ENCODE data around the gene MYCBP2. TPM values are rescaled to one million over a fixed set of nuclear protein-coding genes. Genes with fewer than 3 reads are reported as not detected.

Gene MYCBP2
- total RNA-seq, 4 donors from 2014 or later: 274 to 342 (median 305) TPM

DNA sequence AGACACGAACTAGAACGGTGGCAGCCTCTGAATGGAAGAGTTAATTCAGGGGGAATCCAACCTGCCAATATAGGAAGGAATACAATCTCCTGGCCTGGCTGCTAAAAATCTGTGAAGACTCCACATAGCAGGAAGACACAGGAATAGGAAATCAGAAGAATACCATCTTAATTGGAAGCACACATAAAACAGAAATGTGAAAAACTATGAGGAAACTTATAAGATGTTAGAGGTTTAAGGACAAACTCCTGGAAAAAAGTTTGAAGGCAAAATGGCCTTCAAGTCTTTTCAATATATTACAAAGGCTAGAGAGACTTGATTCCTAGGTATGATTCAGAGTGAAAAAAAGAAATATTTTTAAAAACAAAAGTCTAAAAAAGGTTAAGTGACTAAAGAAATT, 221.8 kb downstream of the MYCBP2 start:
- DNase-seq (ENCODE audit: low spot score in 2 of 2): no peak
- Histone ChIP-seq H3K9me3 (peaks cover 0 to 3% (median 0%) of the 10 kb centered on the region in 4 donors), H3K36me3 (peaks cover 0 to 20% (median 0%) of the 10 kb centered on the region in 3 donors), H3K4me3 (no peak overlapping the region), H3K27me3 (no peaks in the 10 kb centered on the region), H3K27ac (no peak overlapping the region), H3K4me1 (no peaks in the 10 kb centered on the region)
- TF ChIP-seq, protein P1, sequence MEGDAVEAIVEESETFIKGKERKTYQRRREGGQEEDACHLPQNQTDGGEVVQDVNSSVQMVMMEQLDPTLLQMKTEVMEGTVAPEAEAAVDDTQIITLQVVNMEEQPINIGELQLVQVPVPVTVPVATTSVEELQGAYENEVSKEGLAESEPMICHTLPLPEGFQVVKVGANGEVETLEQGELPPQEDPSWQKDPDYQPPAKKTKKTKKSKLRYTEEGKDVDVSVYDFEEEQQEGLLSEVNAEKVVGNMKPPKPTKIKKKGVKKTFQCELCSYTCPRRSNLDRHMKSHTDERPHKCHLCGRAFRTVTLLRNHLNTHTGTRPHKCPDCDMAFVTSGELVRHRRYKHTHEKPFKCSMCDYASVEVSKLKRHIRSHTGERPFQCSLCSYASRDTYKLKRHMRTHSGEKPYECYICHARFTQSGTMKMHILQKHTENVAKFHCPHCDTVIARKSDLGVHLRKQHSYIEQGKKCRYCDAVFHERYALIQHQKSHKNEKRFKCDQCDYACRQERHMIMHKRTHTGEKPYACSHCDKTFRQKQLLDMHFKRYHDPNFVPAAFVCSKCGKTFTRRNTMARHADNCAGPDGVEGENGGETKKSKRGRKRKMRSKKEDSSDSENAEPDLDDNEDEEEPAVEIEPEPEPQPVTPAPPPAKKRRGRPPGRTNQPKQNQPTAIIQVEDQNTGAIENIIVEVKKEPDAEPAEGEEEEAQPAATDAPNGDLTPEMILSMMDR (IDR thresholded peaks at IDR 0.05): no peak
- no peak for TF ChIP-seq POLR2A (IDR thresholded peaks at IDR 0.05)
- no peak for TF ChIP-seq EP300 (IDR thresholded peaks at IDR 0.05)
- 92 to 95% methylated on average over 2 of the region's 2 CpGs for WGBS, 2 donors

DNA sequence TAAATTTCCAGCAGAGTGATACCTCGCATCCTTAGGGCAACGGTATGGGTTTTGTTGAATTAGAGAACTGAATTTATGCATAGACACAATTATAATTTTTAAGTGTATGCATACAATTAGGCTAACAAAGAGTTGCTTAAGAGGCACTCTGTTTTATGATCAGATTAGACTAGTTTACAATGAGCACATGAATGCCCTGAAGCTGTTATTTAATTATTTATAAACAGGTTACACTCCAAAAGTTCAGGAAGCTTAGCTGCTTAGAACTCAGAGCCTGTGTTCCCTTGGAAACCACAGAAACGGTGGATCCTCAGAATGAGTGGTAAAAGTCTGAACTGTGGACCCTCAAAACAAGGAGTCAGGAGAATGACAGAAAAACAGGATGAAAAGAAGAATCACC, 227.5 kb downstream of the MYCBP2 start:
- H3K4me3 ChIP-seq: no peak overlapping the region
- H3K27me3 ChIP-seq: no peaks in the 10 kb centered on the region
- H3K36me3 ChIP-seq: peaks cover 0 to 51% (median 4%) of the 10 kb centered on the region in 3 donors
- 86 to 91% methylated on average over 3 of the region's 3 CpGs for WGBS, 2 donors
- H3K4me1 ChIP-seq: no peaks in the 10 kb centered on the region
- no peaks in the 10 kb centered on the region for H3K9me3 ChIP-seq
- TF ChIP-seq POLR2A (IDR thresholded peaks at IDR 0.05) (no peak), EP300 (IDR thresholded peaks at IDR 0.05) (no peak)
- TF ChIP-seq, protein P1 (IDR thresholded peaks at IDR 0.05): no peak
- no peak overlapping the region for H3K27ac ChIP-seq
- DNase-seq (ENCODE audit: low spot score in 2 of 2): no peak

DNA sequence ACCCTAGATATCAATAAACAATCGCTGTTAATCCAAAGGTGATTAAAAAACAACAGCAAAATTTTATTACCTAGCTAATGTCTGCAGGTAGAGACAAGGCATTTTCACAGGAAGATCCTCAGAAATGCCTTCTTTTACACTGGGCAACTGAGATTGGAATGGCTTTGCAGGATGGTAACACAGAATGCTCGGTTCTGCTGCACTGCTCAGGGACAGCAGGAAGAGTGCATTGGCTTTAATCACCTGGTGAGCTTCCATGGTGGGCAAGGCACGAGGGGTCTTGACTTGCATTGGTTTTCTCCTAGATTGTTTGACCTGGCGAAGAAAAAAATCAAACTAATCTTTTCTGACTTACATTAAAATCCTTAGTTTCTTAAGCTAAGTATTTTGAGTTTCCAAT, 231.6 kb downstream of the MYCBP2 start:
- Histone ChIP-seq H3K27me3 (no peaks in the 10 kb centered on the region), H3K9me3 (no peaks in the 10 kb centered on the region), H3K4me1 (no peaks in the 10 kb centered on the region), H3K27ac (no peak overlapping the region), H3K4me3 (no peak overlapping the region), H3K36me3 (peaks cover 0 to 78% (median 4%) of the 10 kb centered on the region in 3 donors)
- DNase-seq (ENCODE audit: low spot score in 2 of 2): no peak
- WGBS, 2 donors: 91 to 96% methylated on average over 4 of the region's 4 CpGs
- TF ChIP-seq, protein P1 (IDR thresholded peaks at IDR 0.05): no peak
- no peak for TF ChIP-seq POLR2A (IDR thresholded peaks at IDR 0.05)
- TF ChIP-seq EP300 (IDR thresholded peaks at IDR 0.05): no peak

DNA sequence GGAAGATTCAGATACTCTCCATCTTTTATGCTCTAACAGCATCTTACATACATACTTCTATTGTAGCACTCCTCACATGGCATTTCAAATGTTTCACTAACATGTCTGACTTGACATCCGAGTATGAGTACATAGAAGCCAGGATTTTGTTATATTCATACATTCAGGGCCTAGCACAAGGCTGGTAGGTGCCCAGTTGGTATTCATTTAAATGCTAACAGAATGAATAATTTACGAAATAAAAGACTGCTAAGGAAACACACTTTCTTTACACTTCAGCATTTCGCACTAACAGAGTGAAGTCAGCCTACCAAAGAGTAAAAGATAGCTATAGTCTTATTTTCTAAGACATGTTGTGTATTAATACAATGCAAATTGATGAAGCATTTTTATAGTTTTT, 232.1 kb downstream of the MYCBP2 start:
- 95 to 98% methylated on average over 3 of the region's 3 CpGs for WGBS, 2 donors
- H3K36me3 ChIP-seq: peaks cover 0 to 79% (median 4%) of the 10 kb centered on the region in 3 donors

DNA sequence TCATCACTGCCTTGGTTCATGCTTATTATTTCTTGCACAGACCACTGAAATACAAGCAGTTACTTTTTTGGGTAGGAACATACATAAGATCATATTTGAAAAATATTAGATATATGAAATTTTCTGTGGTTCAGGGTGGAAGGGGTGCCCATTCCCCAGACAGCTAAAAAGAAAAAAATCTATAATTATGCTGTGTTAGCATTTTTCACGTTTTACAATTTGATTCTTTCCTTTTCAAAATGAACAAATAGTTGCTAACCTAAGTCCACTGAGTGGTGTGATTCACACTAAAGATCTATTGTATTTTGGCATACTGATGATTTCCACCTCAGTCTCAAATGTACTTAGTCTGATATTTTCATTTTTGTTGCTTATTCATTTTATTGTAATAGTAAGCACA, 233.2 kb downstream of the MYCBP2 start:
- H3K27me3 ChIP-seq: no peaks in the 10 kb centered on the region
- no peak for TF ChIP-seq EP300 (IDR thresholded peaks at IDR 0.05)
- TF ChIP-seq, protein P1 (IDR thresholded peaks at IDR 0.05): no peak
- TF ChIP-seq POLR2A (IDR thresholded peaks at IDR 0.05): no peak
- no peaks in the 10 kb centered on the region for H3K4me1 ChIP-seq
- H3K4me3 ChIP-seq: no peak overlapping the region
- DNase-seq (ENCODE audit: low spot score in 2 of 2): no peak
- WGBS, 2 donors: 34 to 40% methylated on average over 1 of the region's 1 CpG
- H3K36me3 ChIP-seq: peaks cover 0 to 75% (median 4%) of the 10 kb centered on the region in 3 donors
- H3K9me3 ChIP-seq: no peaks in the 10 kb centered on the region
- H3K27ac ChIP-seq: no peak overlapping the region

More for the DNA sequence above, 232.1 kb downstream of the MYCBP2 start:
- no peak overlapping the region for H3K4me3 ChIP-seq
- no peak overlapping the region for H3K27ac ChIP-seq
- TF ChIP-seq, protein P1 (IDR thresholded peaks at IDR 0.05): no peak
- no peaks in the 10 kb centered on the region for H3K9me3 ChIP-seq
- H3K4me1 ChIP-seq: no peaks in the 10 kb centered on the region
- H3K27me3 ChIP-seq: no peaks in the 10 kb centered on the region
- no peak for DNase-seq (ENCODE audit: low spot score in 2 of 2)

All from tibial nerve (tissue), 4 donors.